Mammary epithelial cell (primary cell): ENCODE measurements around the gene ACKR2.

Experiments used
- CTCF ChIP-seq, 2 donors: IDR thresholded peaks in 1 of 2; conservative IDR thresholded peaks in 1 of 2; 2 replicates each; pipeline ENCODE4 v1.5.1; 2011 to 2012; ENCODE audit warnings: inconsistent platforms in 2 of 2, low read length in 2 of 2, mild to moderate bottlenecking in 2 of 2, control low read depth in 1 of 2, low read depth in 1 of 2; ENCODE audit not compliant: insufficient read depth in 1 of 2; ENCODE audit errors: extremely low read depth in 1 of 2
- EZH2 ChIP-seq: IDR thresholded peaks from 2 replicates; pipeline ENCODE4 v1.6.1; 2012; ENCODE audit warnings: low read length, inconsistent platforms, borderline replicate concordance

GRCh38 chr3:42865256-42865655 is 56.0 kb downstream of the ACKR2 start:
- TF ChIP-seq CTCF (conservative IDR thresholded peaks at IDR 0.05 in 1 of 2, IDR thresholded peaks at IDR 0.05 in 1 of 2; ENCODE audit: extremely low read depth in 1 of 2, insufficient read depth in 1 of 2, low read depth in 1 of 2, low read length in 2 of 2) (no peak), EZH2 (no peak)
